ENCODE results near the gene MRPS14. TPM values are rescaled to one million over a fixed set of nuclear protein-coding genes. Genes with fewer than 3 reads are reported as not detected.

The MRPS14 gene
- total and polyA plus RNA-seq, 9 of the 15 experiments (the other 6 are each of a cell fraction or from before 2014, with no cell fraction given): 38.1 to 231 (median 54.9) TPM

DNA sequence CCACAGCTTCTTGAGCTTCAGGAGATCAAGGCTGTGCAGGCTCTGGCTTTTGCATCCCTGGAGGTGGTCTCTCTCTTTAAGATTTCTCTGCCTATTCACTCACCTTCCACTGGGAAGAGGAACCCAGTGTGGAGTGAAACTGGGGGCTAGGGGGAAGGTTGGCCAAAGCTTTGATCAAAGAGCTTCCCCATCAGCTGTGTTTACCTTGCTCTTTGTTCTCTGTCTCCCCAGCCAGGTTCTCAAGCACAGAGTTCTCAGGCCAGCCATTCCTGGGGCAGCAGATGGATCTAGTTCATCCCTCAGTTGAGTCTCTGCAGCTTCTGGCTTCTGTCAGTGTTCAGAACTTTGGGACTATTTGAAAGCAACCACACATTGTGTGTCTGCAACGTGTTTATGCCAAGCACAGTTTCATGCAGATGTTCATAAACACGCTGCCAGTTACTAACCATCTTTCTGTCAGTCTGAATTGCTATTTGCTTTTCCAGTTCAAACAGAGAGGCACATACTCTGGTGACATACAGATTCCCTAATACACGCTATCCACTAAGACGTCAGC is 17.2 kb upstream of the MRPS14 start:
- ATAC-seq (no peak), FAIRE-seq (no peak), DNase-seq (ENCODE audit: extremely low read depth in 1 of 4, low spot score in 3 of 4) (no peak)
- Histone ChIP-seq H3K36me3 (ENCODE audit: control insufficient read depth, insufficient read depth, low read length) (no peaks in the 10 kb centered on the region), H3K4me2 (ENCODE audit: insufficient read depth, low read length) (no peak overlapping the region), H3K9ac (ENCODE audit: insufficient read depth in 1 of 2, low read depth in 2 of 2, low read length in 2 of 2) (no peak overlapping the region), H3K4me3 (no peak overlapping the region), H3K4me1 (replicated peaks in 1 of 2; ENCODE audit: control insufficient read depth in 2 of 2, insufficient read depth in 2 of 2, low read length in 2 of 2) (peaks cover 0 to 9% of the 10 kb centered on the region in 2 experiments; a peak in 1 of 5 replicates), H3K9me3 (replicated peaks; ENCODE audit: control insufficient read depth, insufficient read depth, low read depth, low read length) (no peaks in the 10 kb centered on the region), H3K79me2 (ENCODE audit: control insufficient read depth, insufficient read depth, low read length) (no peaks in the 10 kb centered on the region), H3K27ac (ENCODE audit: extremely low read depth, low read depth, low read length) (no peak overlapping the region), H3K27me3 (ENCODE audit: control insufficient read depth in 2 of 2, insufficient read depth in 2 of 2, low read length in 2 of 2) (peaks cover 55 to 63% of the 10 kb centered on the region in 2 experiments), H2AFZ (ENCODE audit: low read depth, low read length) (no peak overlapping the region), H3K9me1 (ENCODE audit: control insufficient read depth, insufficient read depth, low read length) (no peaks in the 10 kb centered on the region), H4K20me1 (replicated peaks; ENCODE audit: control insufficient read depth, insufficient read depth, low read length) (no peaks in the 10 kb centered on the region; the same call in 1 of the 2 replicates)
- TF ChIP-seq MCM7 (IDR thresholded peaks at IDR 0.05): no peak
- in situ Hi-C loops (cut with MboI) (loop anchor here (5.0 kb wide), 1 partner anchor 87 kb away; no protein-coding TSS in a partner anchor), intact Hi-C loops (cut with micrococcal nuclease) (no loop called here)
- WGBS (ENCODE audit: insufficient coverage, low coverage, missing lambda C conversion rate): 0% methylated on average over 4 of the region's 4 CpGs
- POLR2A ChIA-PET: interaction anchor here (0.6 to 2.1 kb wide), 4 partner anchors 13 to 239 kb away, joined by 3 to 5 read pairs (median 4); partner anchors contain the start of gene MRPS14
- CTCF ChIA-PET (ENCODE audit: low intra/inter-chr PET ratio): no interaction called here
- BruUV-seq (replicated peaks): no TSS peak

DNA sequence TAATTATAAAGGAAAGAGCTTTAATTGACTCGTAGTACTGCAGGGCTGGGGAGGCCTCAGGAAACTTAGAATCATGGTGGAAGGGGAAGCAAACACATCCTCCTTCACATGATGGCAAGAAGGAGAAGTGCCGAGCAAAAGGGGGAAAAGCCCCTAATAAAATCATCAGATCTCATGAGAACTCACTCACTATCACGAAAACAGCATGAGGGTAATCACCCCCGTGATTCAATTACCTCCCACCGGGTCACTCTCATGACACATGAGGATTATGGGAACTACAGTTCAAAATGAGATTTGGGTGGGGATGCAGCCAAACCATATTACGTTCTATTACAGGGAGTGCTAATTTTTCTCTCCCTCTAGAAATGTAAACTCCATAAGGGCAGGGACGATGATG is 14.2 kb upstream of the MRPS14 start:
- ATAC-seq (no peak), DNase-seq (ENCODE audit: extremely low read depth in 1 of 4, low spot score in 3 of 4) (no peak), FAIRE-seq (no peak)
- no peaks in the 10 kb centered on the region for H3K9me3 ChIP-seq (replicated peaks; ENCODE audit: control insufficient read depth, insufficient read depth, low read depth, low read length)
- H3K4me3 ChIP-seq: no peak overlapping the region
- POLR2A ChIA-PET: no interaction called here
- no peaks in the 10 kb centered on the region for H3K9me1 ChIP-seq (ENCODE audit: control insufficient read depth, insufficient read depth, low read length)
- under 1% methylated on average over 7 of the region's 7 CpGs for WGBS (ENCODE audit: insufficient coverage, low coverage, missing lambda C conversion rate)
- CTCF ChIA-PET (ENCODE audit: low intra/inter-chr PET ratio): no interaction called here
- no peak overlapping the region for H3K27ac ChIP-seq (ENCODE audit: extremely low read depth, low read depth, low read length)
- in situ Hi-C loops (cut with MboI): no loop called here
- no TSS peak for BruUV-seq (replicated peaks)
- no peak overlapping the region for H3K4me2 ChIP-seq (ENCODE audit: insufficient read depth, low read length)
- intact Hi-C loops (cut with micrococcal nuclease): no loop called here
- H3K9ac ChIP-seq (ENCODE audit: insufficient read depth in 1 of 2, low read depth in 2 of 2, low read length in 2 of 2): no peak overlapping the region
- no peaks in the 10 kb centered on the region for H3K36me3 ChIP-seq (ENCODE audit: control insufficient read depth, insufficient read depth, low read length)
- H3K79me2 ChIP-seq (ENCODE audit: control insufficient read depth, insufficient read depth, low read length): no peaks in the 10 kb centered on the region
- no peaks in the 10 kb centered on the region for H3K4me1 ChIP-seq (replicated peaks in 1 of 2; ENCODE audit: control insufficient read depth in 2 of 2, insufficient read depth in 2 of 2, low read length in 2 of 2)
- H4K20me1 ChIP-seq (replicated peaks; ENCODE audit: control insufficient read depth, insufficient read depth, low read length): no peaks in the 10 kb centered on the region; the same call in 1 of the 2 replicates
- H3K27me3 ChIP-seq (ENCODE audit: control insufficient read depth in 2 of 2, insufficient read depth in 2 of 2, low read length in 2 of 2): peaks cover 47 to 58% of the 10 kb centered on the region in 2 experiments
- H2AFZ ChIP-seq (ENCODE audit: low read depth, low read length): no peak overlapping the region
- TF ChIP-seq, protein P1, sequence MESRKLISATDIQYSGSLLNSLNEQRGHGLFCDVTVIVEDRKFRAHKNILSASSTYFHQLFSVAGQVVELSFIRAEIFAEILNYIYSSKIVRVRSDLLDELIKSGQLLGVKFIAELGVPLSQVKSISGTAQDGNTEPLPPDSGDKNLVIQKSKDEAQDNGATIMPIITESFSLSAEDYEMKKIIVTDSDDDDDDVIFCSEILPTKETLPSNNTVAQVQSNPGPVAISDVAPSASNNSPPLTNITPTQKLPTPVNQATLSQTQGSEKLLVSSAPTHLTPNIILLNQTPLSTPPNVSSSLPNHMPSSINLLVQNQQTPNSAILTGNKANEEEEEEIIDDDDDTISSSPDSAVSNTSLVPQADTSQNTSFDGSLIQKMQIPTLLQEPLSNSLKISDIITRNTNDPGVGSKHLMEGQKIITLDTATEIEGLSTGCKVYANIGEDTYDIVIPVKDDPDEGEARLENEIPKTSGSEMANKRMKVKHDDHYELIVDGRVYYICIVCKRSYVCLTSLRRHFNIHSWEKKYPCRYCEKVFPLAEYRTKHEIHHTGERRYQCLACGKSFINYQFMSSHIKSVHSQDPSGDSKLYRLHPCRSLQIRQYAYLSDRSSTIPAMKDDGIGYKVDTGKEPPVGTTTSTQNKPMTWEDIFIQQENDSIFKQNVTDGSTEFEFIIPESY (CRISPR knock-in tag; IDR thresholded peaks at IDR 0.05): no peak
- TF ChIP-seq, protein P2, sequence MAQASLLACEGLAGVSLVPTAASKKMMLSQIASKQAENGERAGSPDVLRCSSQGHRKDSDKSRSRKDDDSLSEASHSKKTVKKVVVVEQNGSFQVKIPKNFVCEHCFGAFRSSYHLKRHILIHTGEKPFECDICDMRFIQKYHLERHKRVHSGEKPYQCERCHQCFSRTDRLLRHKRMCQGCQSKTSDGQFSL (CRISPR knock-in tag; IDR thresholded peaks at IDR 0.05): no peak
- TF ChIP-seq, protein P2 (tag; IDR thresholded peaks at IDR 0.05): no peak
- TF ChIP-seq, protein P3, sequence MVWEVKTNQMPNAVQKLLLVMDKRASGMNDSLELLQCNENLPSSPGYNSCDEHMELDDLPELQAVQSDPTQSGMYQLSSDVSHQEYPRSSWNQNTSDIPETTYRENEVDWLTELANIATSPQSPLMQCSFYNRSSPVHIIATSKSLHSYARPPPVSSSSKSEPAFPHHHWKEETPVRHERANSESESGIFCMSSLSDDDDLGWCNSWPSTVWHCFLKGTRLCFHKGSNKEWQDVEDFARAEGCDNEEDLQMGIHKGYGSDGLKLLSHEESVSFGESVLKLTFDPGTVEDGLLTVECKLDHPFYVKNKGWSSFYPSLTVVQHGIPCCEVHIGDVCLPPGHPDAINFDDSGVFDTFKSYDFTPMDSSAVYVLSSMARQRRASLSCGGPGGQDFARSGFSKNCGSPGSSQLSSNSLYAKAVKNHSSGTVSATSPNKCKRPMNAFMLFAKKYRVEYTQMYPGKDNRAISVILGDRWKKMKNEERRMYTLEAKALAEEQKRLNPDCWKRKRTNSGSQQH (CRISPR knock-in tag; IDR thresholded peaks at IDR 0.05): no peak
- TF ChIP-seq NONO (IDR thresholded peaks at IDR 0.05; ENCODE audit: low read depth in 2 of 2, low read length in 1 of 2): no peak
- TF ChIP-seq NCOA6 (IDR thresholded peaks at IDR 0.05): no peak
- TF ChIP-seq, protein P4, sequence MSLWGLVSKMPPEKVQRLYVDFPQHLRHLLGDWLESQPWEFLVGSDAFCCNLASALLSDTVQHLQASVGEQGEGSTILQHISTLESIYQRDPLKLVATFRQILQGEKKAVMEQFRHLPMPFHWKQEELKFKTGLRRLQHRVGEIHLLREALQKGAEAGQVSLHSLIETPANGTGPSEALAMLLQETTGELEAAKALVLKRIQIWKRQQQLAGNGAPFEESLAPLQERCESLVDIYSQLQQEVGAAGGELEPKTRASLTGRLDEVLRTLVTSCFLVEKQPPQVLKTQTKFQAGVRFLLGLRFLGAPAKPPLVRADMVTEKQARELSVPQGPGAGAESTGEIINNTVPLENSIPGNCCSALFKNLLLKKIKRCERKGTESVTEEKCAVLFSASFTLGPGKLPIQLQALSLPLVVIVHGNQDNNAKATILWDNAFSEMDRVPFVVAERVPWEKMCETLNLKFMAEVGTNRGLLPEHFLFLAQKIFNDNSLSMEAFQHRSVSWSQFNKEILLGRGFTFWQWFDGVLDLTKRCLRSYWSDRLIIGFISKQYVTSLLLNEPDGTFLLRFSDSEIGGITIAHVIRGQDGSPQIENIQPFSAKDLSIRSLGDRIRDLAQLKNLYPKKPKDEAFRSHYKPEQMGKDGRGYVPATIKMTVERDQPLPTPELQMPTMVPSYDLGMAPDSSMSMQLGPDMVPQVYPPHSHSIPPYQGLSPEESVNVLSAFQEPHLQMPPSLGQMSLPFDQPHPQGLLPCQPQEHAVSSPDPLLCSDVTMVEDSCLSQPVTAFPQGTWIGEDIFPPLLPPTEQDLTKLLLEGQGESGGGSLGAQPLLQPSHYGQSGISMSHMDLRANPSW (CRISPR knock-in tag; IDR thresholded peaks at IDR 0.05): no peak

Data from K562 (cell line).